Measurements from ENCODE around the gene KRR1.

- no peak for TF ChIP-seq ATF7 (IDR thresholded peaks at IDR 0.05)
- TF ChIP-seq ATF7 (CRISPR knock-in tag; IDR thresholded peaks at IDR 0.05) = no peak
- no peak for TF ChIP-seq SUZ12 (IDR thresholded peaks at IDR 0.05; ENCODE audit: low read depth, low read length)
- no peak for TF ChIP-seq TCF12 (IDR thresholded peaks at IDR 0.05)
- TF ChIP-seq TCF12 (CRISPR knock-in tag; IDR thresholded peaks at IDR 0.05) = no peak
- no peak for TF ChIP-seq ETS1 (CRISPR knock-in tag; IDR thresholded peaks at IDR 0.05)
- TF ChIP-seq FOXP4 (CRISPR knock-in tag; IDR thresholded peaks at IDR 0.05) = no peak
- TF ChIP-seq SMAD3 (CRISPR knock-in tag; IDR thresholded peaks at IDR 0.05) = no peak
- TF ChIP-seq POLR2A (IDR thresholded peaks at IDR 0.05; ENCODE audit: insufficient read depth in 1 of 2, low read depth in 2 of 2, low read length in 2 of 2) = no peak
- no peak for TF ChIP-seq CTCF (CRISPR knock-in tag; IDR thresholded peaks at IDR 0.05)
- TF ChIP-seq ZBTB33 (CRISPR knock-in tag; IDR thresholded peaks at IDR 0.05) = no peak
- no peak for TF ChIP-seq ZNF704 (CRISPR knock-in tag; IDR thresholded peaks at IDR 0.05; ENCODE audit: borderline replicate concordance)
- no peak for TF ChIP-seq TP53 (CRISPR knock-in tag; conservative IDR thresholded peaks at IDR 0.05)
- TF ChIP-seq RXRA (CRISPR knock-in tag; IDR thresholded peaks at IDR 0.05) = no peak
- TF ChIP-seq NPAS2 (CRISPR knock-in tag; IDR thresholded peaks at IDR 0.05; ENCODE audit: borderline replicate concordance) = no peak
These were observed 18.4 kb upstream of the KRR1 start for GRCh38 chr12:75529826-75530225.
